ENCODE measurements around the gene TRIM14. TPM values are rescaled to one million over a fixed set of nuclear protein-coding genes. Genes with fewer than 3 reads are reported as not detected.
"Not testable (repeated sequence)": the region's sequence is repeated elsewhere in the genome, so short reads cannot be mapped to it uniquely, and the experiment has no call there.

Gene TRIM14
- total and polyA plus RNA-seq, 7 donors, result 0.13 to 2.5 (median 0.79) TPM

DNA sequence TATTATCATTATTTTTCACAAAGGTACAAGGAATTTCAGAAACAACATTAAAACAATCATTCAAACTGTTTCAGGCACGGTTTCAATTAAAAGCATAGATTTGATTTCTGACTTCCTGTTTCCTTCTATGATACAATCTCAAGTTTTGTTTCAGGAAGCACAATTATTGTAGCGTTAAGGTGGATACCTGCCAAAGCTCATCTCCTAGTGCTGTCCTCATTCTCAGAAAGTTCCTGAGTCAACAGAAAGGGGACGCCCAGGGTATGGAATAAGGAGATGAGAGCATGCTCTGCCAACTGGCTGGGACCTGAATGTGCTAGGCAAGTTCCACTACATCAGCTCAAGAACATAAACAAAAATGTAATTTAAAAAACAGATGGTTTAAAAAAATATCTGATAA, 2.0 kb upstream of the TRIM14 start:
- Histone ChIP-seq H3K36me3 (ENCODE audit: insufficient read depth in 1 of 2, low read depth in 1 of 2) (no peaks in the 10 kb centered on the region), H3K9me3 (no peaks in the 10 kb centered on the region), H3K27ac (no peak overlapping the region), H3K27me3 (ENCODE audit: insufficient read depth in 3 of 3, low read length in 2 of 3) (peaks cover 0 to 11% (median 6%) of the 10 kb centered on the region in 3 donors), H3K4me1 (no peaks in the 10 kb centered on the region), H3K4me3 (no peak overlapping the region)
- TF ChIP-seq, protein P1, sequence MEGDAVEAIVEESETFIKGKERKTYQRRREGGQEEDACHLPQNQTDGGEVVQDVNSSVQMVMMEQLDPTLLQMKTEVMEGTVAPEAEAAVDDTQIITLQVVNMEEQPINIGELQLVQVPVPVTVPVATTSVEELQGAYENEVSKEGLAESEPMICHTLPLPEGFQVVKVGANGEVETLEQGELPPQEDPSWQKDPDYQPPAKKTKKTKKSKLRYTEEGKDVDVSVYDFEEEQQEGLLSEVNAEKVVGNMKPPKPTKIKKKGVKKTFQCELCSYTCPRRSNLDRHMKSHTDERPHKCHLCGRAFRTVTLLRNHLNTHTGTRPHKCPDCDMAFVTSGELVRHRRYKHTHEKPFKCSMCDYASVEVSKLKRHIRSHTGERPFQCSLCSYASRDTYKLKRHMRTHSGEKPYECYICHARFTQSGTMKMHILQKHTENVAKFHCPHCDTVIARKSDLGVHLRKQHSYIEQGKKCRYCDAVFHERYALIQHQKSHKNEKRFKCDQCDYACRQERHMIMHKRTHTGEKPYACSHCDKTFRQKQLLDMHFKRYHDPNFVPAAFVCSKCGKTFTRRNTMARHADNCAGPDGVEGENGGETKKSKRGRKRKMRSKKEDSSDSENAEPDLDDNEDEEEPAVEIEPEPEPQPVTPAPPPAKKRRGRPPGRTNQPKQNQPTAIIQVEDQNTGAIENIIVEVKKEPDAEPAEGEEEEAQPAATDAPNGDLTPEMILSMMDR (IDR thresholded peaks at IDR 0.05), result no peak
- DNase-seq, result no peak
- no peak for ATAC-seq
- intact Hi-C loops (cut with DNase I), result no loop called here
- WGBS, 3 donors, result 40 to 50% (median 47%) methylated on average over 3 of the region's 3 CpGs

DNA sequence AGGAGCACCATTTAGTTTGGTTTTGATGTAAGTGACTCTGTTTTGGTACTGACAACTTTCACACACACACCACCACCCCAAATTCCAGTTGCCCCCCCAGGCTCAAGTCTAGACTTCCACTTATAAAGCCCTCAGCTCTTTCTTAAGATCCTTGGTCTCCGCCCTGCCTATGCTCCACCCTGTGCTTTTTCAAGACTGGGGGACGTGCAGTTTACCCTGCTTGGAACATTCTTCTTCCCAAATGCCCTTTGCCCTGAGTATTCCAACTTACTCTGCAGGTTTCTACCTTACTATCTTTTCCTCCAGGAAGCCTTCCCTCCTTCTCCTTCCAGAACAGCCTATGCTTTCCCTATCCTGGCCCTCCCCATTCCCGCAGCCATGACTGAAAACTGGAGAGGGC, 1.5 kb upstream of the TRIM14 start:
- Histone ChIP-seq H3K27me3 (ENCODE audit: insufficient read depth in 3 of 3, low read length in 2 of 3) (peaks cover 0 to 11% (median 6%) of the 10 kb centered on the region in 3 donors), H3K27ac (no peak overlapping the region), H3K4me3 (no peak overlapping the region), H3K9me3 (no peaks in the 10 kb centered on the region), H3K36me3 (ENCODE audit: insufficient read depth in 1 of 2, low read depth in 1 of 2) (no peaks in the 10 kb centered on the region), H3K4me1 (no peaks in the 10 kb centered on the region)
- no peak for DNase-seq
- ATAC-seq, result no peak
- TF ChIP-seq, protein P1 (IDR thresholded peaks at IDR 0.05), result no peak
- intact Hi-C loops (cut with DNase I), result no loop called here
- 62 to 77% (median 72%) methylated on average over 3 of the region's 3 CpGs for WGBS, 3 donors

DNA sequence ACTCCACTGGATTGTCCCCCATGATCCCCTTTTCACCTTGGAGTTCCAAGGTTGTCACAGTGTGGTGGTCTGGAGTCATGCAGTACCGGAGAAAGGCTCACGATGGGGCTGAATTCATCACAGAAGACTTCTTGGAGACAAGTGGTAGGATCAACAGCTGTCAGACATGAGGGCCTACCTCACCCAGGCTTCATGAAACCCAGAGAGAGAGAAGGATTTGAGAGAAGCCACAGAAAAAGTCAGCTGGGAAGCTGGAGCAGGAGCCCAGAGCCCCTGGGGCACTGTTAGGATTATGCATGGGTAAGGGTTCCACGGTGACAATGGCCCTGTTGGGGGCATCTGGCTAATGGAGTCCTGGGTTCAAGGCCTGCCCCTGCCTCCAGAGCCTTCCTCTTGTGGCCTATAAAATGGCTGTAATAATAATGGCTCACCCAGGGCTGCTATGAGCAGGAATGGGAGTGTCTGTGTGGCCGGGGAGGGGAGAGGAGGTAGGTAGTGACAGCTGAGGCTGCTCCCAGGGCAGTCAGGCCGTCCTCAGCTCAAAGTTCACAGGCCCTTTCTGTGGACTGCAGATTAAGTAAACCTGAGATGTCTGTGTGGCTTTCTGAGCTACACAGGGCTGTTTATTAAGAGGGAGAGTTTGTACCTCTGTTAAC, 910 bp downstream of the TRIM14 start:
- DNase-seq, result no peak
- Histone ChIP-seq H3K27me3 (ENCODE audit: insufficient read depth in 3 of 3, low read length in 2 of 3) (peaks cover 0 to 11% (median 6%) of the 10 kb centered on the region in 3 donors), H3K4me3 (peak overlapping the region; percentile 84), H3K9me3 (no peaks in the 10 kb centered on the region), H3K4me1 (no peaks in the 10 kb centered on the region), H3K27ac (no peak overlapping the region), H3K36me3 (ENCODE audit: insufficient read depth in 1 of 2, low read depth in 1 of 2) (no peaks in the 10 kb centered on the region)
- 73 to 80% (median 77%) methylated on average over 5 of the region's 5 CpGs for WGBS, 3 donors
- TF ChIP-seq, protein P1 (IDR thresholded peaks at IDR 0.05), result no peak
- ATAC-seq, result peak in 1 of 4 donors; percentile 10
- intact Hi-C loops (cut with DNase I), result loop anchor here in 1 of 2 donors (1.0 kb wide), 1 partner anchor 17 kb away; no protein-coding TSS in a partner anchor

DNA sequence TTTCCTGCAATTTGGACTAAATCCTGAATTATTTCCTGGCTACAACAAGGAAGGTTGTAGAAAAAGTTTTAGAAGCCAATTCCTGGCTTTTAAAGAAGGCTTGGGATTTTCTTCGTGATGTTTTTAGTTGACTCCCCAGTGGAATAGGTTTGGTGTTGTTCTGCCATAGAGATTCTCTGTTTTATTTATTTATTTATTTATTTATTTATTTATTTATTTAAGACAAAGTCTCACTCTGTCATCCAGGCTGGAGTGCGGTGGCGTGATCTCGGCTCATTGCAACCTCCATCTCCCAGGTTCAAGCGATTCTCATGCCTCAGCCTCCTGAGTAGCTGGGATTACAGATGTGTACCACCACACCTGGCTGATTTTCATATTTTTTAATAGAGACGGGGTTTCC, 1.9 kb downstream of the TRIM14 start:
- DNase-seq; H3K27ac ChIP-seq; ATAC-seq; H3K36me3 ChIP-seq (ENCODE audit: insufficient read depth in 1 of 2, low read depth in 1 of 2); H3K4me3 ChIP-seq; H3K4me1 ChIP-seq; H3K9me3 ChIP-seq; intact Hi-C loops (cut with DNase I): not testable (repeated sequence)
- H3K27me3 ChIP-seq (ENCODE audit: insufficient read depth in 3 of 3, low read length in 2 of 3), result peaks cover 0 to 11% (median 6%) of the 10 kb centered on the region in 3 donors
- 94 to 95% (median 95%) methylated on average over 6 of the region's 6 CpGs for WGBS, 3 donors

DNA sequence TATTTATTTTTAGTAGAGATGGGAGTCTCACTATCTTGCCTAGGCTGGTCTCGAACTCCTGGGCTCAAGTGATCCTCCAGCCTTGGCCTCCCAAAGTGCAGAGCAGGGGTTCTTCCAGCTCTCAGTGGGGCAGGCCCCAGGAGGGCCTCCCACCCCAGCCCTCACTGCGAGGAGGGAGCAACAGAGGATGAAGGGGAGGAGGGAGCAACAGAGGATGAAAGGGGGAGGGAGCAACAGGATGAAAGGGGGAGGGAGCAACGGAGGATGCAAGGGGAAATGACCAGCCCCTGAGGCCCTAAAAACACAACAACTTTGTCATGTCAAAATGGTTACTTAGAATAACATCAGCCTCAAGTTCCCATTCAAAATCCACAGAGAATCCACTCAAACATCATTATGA, 10.0 kb downstream of the TRIM14 start:
- no peaks in the 10 kb centered on the region for H3K36me3 ChIP-seq (ENCODE audit: insufficient read depth in 1 of 2, low read depth in 1 of 2)
- no peaks in the 10 kb centered on the region for H3K4me1 ChIP-seq
- H3K27me3 ChIP-seq (ENCODE audit: insufficient read depth in 3 of 3, low read length in 2 of 3), result no peaks in the 10 kb centered on the region
- H3K4me3 ChIP-seq, result no peak overlapping the region
- WGBS, 3 donors, result 51 to 59% (median 53%) methylated on average over 3 of the region's 3 CpGs
- TF ChIP-seq, protein P1 (IDR thresholded peaks at IDR 0.05), result no peak
- no peaks in the 10 kb centered on the region for H3K9me3 ChIP-seq
- intact Hi-C loops (cut with DNase I), result no loop called here
- DNase-seq (no peak), ATAC-seq (no peak)
- H3K27ac ChIP-seq, result no peak overlapping the region

Data from psoas muscle (tissue), 8 donors.